GM23338 (cell line): Measurements from ENCODE around the gene EGFR. TPM values are rescaled to one million over a fixed set of nuclear protein-coding genes. Genes with fewer than 3 reads are reported as not detected.
A peak's percentile ranks its signal among the peaks of the same experiment; 100 is the strongest.

Source experiments
- ATAC-seq: fragments of 200-7000 bp; cut with Tn5 transposase; 3 replicates; pipeline ENCODE4 v1.9.1; 2020
- DNase-seq: peaks from one replicate; pipeline ENCODE4 v3.0.0-alpha.2; 2015; ENCODE audit warnings: low spot score
- H2AFZ ChIP-seq: fragments of 200-600 bp; sonication (generic); 2 replicates; pipeline ENCODE4 v1.8.0; 2016; ENCODE audit warnings: antibody characterized with exemption, mild to moderate bottlenecking, moderate library complexity
- H3F3A ChIP-seq: fragments of 200-600 bp; sonication (generic); replicated peaks from 2 replicates; pipeline ENCODE4 v1.8.0; 2017; ENCODE audit warnings: antibody characterized with exemption, mixed run types, low read depth
- H3K27ac ChIP-seq: fragments of 200-600 bp; sonication (generic); 2 replicates; pipeline ENCODE4 v1.6.1; 2016; ENCODE audit warnings: low read depth
- H3K27me3 ChIP-seq: fragments of 200-600 bp; sonication (generic); 2 replicates; pipeline ENCODE4 v1.8.0; 2016; ENCODE audit warnings: mild to moderate bottlenecking, mixed run types, moderate library complexity; ENCODE audit not compliant: insufficient read depth
- H3K36me3 ChIP-seq: fragments of 200-600 bp; sonication (generic); 2 replicates; pipeline ENCODE4 v1.8.0; 2016; ENCODE audit warnings: mild to moderate bottlenecking; ENCODE audit not compliant: insufficient read depth
- H3K4me1 ChIP-seq: fragments of 200-600 bp; sonication (generic); 2 replicates; pipeline ENCODE4 v1.8.0; 2016; ENCODE audit warnings: mild to moderate bottlenecking, moderate library complexity; ENCODE audit not compliant: insufficient read depth
- H3K4me2 ChIP-seq: fragments of 200-600 bp; sonication (generic); 2 replicates; pipeline ENCODE4 v1.7.1; 2017; ENCODE audit warnings: mixed run types
- H3K4me3 ChIP-seq: fragments of 200-600 bp; sonication (generic); 2 replicates; pipeline ENCODE4 v1.6.1; 2016; ENCODE audit warnings: mixed run types
- H3K79me2 ChIP-seq: fragments of 200-600 bp; sonication (generic); replicated peaks from 2 replicates; pipeline ENCODE4 v1.8.0; 2017; ENCODE audit warnings: mild to moderate bottlenecking; ENCODE audit not compliant: insufficient read depth
- H3K9me2 ChIP-seq: fragments of 200-600 bp; sonication (generic); 2 replicates; pipeline ENCODE4 v1.8.0; 2017; ENCODE audit not compliant: insufficient read depth
- H4K20me1 ChIP-seq: fragments of 200-600 bp; sonication (generic); replicated peaks from 2 replicates; pipeline ENCODE4 v1.8.0; 2017; ENCODE audit warnings: mild to moderate bottlenecking; ENCODE audit not compliant: insufficient read depth
- H3K27ac Mint-ChIP-seq: 2 replicates; pipeline ENCODE4 v1.8.0; 2020; ENCODE audit warnings: inconsistent platforms, mild to moderate bottlenecking, moderate library complexity, mixed read lengths
- H3K27me3 Mint-ChIP-seq: 3 replicates; pipeline ENCODE4 v1.8.0; 2022; ENCODE audit warnings: low read depth, mild to moderate bottlenecking, moderate library complexity, mixed read lengths, inconsistent platforms; ENCODE audit not compliant: insufficient read depth, poor library complexity
- H3K36me3 Mint-ChIP-seq: 3 replicates; pipeline ENCODE4 v1.8.0; 2021; ENCODE audit warnings: low read depth, mild to moderate bottlenecking, inconsistent platforms, moderate library complexity, mixed read lengths
- H3K4me1 Mint-ChIP-seq: 3 replicates; pipeline ENCODE4 v1.8.0; 2020; ENCODE audit warnings: mild to moderate bottlenecking, inconsistent platforms, mixed read lengths
- H3K4me3 Mint-ChIP-seq: 3 replicates; pipeline ENCODE4 v1.8.0; 2021; ENCODE audit warnings: moderate library complexity, mild to moderate bottlenecking, inconsistent platforms, mixed read lengths
- H3K9me3 Mint-ChIP-seq: 3 replicates; pipeline ENCODE4 v1.8.0; 2020; ENCODE audit warnings: moderate library complexity, mild to moderate bottlenecking, inconsistent platforms, mixed read lengths
- EZH2 ChIP-seq: fragments of 200-600 bp; sonication (generic); IDR thresholded peaks from one replicate; pipeline ENCODE4 v1.8.0; 2017; ENCODE audit warnings: antibody characterized with exemption, mild to moderate bottlenecking, low read depth; ENCODE audit not compliant: unreplicated experiment
- EZH2phosphoT487 ChIP-seq: fragments of 200-600 bp; sonication (generic); IDR thresholded peaks from one replicate; pipeline ENCODE4 v1.8.1; 2018; ENCODE audit warnings: antibody characterized with exemption; ENCODE audit not compliant: unreplicated experiment
- ZNF114 ChIP-seq: fragments of 250-450 bp; sonication (Bioruptor Pico); IDR thresholded peaks from 2 replicates; pipeline ENCODE4 v1.5.0; 2020; ENCODE audit warnings: mild to moderate bottlenecking, moderate library complexity
- ZNF331 ChIP-seq: fragments of 250-450 bp; sonication (Bioruptor Pico); IDR thresholded peaks from 2 replicates; pipeline ENCODE4 v1.5.0; 2020; ENCODE audit warnings: low read depth, mild to moderate bottlenecking, moderate library complexity
- polyA plus RNA-seq: library from polyadenylated mRNA; unstranded; fragments of >200 nt; fragmentation: Nextera tagmentation; extraction: Ambion mirVana; gene quantifications from 2 replicates; pipeline ENCODE4 v1.2.1, GENCODE V29; 2016
- total RNA-seq: library from RNA; depleted of rRNA; stranded (reverse); fragments of >200 nt; shearing (Covaris generic); gene quantifications from 2 replicates; pipeline ENCODE4 v1.2.3, GENCODE V29; 2014
- TF ChIP-seq, protein P1 (sequence below): IDR thresholded peaks from 2 replicates; pipeline ENCODE4 v1.6.1; 2016; ENCODE audit warnings: antibody characterized with exemption
- TF ChIP-seq, protein P2 (sequence below), 2 experiments: fragments of 200-600 bp in 1 of 2; sonication (generic) in 1 of 2; conservative IDR thresholded peaks; 2 replicates each; pipeline versions ENCODE4 v1.5.1 to v1.6.1; 2016 to 2017; ENCODE audit warnings: antibody characterized with exemption in 2 of 2, low read depth in 2 of 2, mild to moderate bottlenecking in 2 of 2, moderate library complexity in 1 of 2

The EGFR gene
- total and polyA plus RNA-seq, 2 experiments from 2014 or later: 1.5 to 4.5 TPM

DNA sequence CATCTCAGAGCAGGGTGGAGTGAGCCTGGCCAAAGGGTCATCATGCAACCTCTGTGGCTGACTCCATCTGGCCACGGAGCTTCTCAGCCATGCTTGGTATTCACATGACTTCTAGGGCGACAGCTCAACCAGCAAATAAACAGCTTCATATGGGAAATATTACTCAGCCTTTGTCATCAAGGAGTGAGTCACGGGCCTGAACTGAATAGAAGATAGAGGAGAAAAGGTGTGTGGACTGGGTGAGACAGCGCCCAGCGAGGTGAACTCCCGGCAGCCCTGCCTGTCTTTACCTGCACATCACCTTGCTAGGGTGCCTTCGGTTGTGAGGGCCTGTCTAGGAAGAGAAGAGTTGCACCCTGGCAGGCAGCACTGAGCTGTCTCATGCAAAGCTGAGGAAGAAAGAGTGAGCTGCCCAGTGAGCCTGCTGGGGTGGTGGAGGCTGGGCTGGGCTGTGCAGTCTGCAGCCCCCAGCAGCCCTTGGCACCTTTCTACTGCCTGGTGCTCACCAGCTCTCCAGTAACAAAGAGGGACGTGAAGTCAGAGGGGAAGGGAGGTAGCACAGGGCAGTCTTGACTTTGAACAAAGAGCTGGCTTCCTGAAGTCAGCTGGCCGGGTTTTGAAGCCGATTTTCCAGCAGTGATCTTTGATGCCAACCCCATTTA lies 114.2 kb downstream of the EGFR start:
- H3K27ac Mint-ChIP-seq: no peak overlapping the region
- DNase-seq (no peak), ATAC-seq (no peak)
- H3K9me3 Mint-ChIP-seq: no peaks in the 10 kb centered on the region
- Histone ChIP-seq H3K9me2 (no peaks in the 10 kb centered on the region), H4K20me1 (no peaks in the 10 kb centered on the region), H3F3A (no peaks in the 10 kb centered on the region), H3K4me2 (no peak overlapping the region), H3K36me3 (no peaks in the 10 kb centered on the region), H3K4me3 (no peak overlapping the region), H3K4me1 (peaks cover 17% of the 10 kb centered on the region), H3K27ac (no peak overlapping the region), H3K79me2 (no peaks in the 10 kb centered on the region), H2AFZ (no peak overlapping the region), H3K27me3 (no peaks in the 10 kb centered on the region)
- no peak overlapping the region for H3K4me3 Mint-ChIP-seq
- TF ChIP-seq EZH2phosphoT487 (no peak), EZH2 (no peak), ZNF331 (CRISPR knock-in tag) (no peak), ZNF114 (CRISPR knock-in tag) (no peak)
- H3K4me1 Mint-ChIP-seq: peaks cover 27% of the 10 kb centered on the region
- H3K36me3 Mint-ChIP-seq: no peaks in the 10 kb centered on the region
- peaks cover 2% of the 10 kb centered on the region for H3K27me3 Mint-ChIP-seq

DNA sequence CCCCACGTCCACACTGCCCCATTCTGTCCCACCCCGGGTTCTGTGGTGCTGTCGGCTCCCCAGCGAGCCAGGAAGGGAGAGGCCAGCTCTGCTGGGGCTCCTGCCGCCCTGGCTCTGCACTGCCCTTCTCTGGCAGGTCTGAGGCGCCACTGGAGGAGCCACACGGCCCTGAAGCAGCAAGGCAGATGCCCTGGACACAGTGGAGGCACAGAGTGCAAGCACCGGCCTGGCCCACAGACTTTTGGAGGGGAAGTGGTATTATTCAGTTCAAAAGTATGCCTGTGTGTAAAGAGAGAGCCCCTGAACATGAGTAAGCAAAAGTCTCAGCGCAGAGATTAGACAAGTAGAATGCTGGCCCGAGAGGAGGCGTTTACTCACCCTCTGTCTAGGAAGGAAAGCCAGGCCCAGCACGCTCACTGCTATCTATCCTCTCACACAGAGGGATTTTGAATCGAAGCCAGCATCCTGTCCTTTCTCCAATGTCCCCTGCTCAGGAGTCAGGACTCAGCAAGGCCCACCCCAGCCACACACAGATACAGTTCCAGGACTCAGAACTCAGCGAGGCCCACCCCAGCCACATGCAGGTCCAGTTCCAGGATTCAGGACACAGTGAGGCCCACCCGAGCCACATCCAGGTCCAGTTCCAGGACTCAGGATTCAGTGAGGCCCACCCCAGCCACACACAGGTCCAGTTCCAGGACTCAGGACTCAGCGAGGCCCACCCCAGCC lies 115.0 kb downstream of the EGFR start:
- H3K4me2 ChIP-seq: no peak overlapping the region
- TF ChIP-seq, protein P1, sequence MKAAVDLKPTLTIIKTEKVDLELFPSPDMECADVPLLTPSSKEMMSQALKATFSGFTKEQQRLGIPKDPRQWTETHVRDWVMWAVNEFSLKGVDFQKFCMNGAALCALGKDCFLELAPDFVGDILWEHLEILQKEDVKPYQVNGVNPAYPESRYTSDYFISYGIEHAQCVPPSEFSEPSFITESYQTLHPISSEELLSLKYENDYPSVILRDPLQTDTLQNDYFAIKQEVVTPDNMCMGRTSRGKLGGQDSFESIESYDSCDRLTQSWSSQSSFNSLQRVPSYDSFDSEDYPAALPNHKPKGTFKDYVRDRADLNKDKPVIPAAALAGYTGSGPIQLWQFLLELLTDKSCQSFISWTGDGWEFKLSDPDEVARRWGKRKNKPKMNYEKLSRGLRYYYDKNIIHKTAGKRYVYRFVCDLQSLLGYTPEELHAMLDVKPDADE: no peak
- TF ChIP-seq, protein P2, sequence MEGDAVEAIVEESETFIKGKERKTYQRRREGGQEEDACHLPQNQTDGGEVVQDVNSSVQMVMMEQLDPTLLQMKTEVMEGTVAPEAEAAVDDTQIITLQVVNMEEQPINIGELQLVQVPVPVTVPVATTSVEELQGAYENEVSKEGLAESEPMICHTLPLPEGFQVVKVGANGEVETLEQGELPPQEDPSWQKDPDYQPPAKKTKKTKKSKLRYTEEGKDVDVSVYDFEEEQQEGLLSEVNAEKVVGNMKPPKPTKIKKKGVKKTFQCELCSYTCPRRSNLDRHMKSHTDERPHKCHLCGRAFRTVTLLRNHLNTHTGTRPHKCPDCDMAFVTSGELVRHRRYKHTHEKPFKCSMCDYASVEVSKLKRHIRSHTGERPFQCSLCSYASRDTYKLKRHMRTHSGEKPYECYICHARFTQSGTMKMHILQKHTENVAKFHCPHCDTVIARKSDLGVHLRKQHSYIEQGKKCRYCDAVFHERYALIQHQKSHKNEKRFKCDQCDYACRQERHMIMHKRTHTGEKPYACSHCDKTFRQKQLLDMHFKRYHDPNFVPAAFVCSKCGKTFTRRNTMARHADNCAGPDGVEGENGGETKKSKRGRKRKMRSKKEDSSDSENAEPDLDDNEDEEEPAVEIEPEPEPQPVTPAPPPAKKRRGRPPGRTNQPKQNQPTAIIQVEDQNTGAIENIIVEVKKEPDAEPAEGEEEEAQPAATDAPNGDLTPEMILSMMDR (conservative IDR thresholded peaks at IDR 0.05; ENCODE audit: low read depth in 2 of 2): peak in 1 of 2 experiments; percentile 23; a peak in 1 of 4 replicates
- no peaks in the 10 kb centered on the region for H3K79me2 ChIP-seq

More for the DNA sequence above, 115.0 kb downstream of the EGFR start:
- Histone ChIP-seq H3K9me2 (no peaks in the 10 kb centered on the region), H3K36me3 (no peaks in the 10 kb centered on the region), H4K20me1 (no peaks in the 10 kb centered on the region), H3K27ac (no peak overlapping the region), H3K4me1 (peaks cover 16% of the 10 kb centered on the region), H3F3A (no peaks in the 10 kb centered on the region), H3K4me3 (no peak overlapping the region), H2AFZ (no peak overlapping the region), H3K27me3 (no peaks in the 10 kb centered on the region)
- H3K4me3 Mint-ChIP-seq: no peak overlapping the region
- H3K27me3 Mint-ChIP-seq: peaks cover 2% of the 10 kb centered on the region
- peaks cover 27% of the 10 kb centered on the region for H3K4me1 Mint-ChIP-seq
- no peak for DNase-seq
- H3K9me3 Mint-ChIP-seq: no peaks in the 10 kb centered on the region
- peak; percentile 60 for ATAC-seq
- H3K27ac Mint-ChIP-seq: peak overlapping the region; percentile 15; the same call in 1 of the 2 replicates
- H3K36me3 Mint-ChIP-seq: no peaks in the 10 kb centered on the region; the same call in 2 of the 3 replicates
